ENCODE results near the gene ZNF831.

The ZNF831 gene

GRCh38 chr20:59170406-59171349 is 7.1 kb downstream of the ZNF831 start:
- Histone ChIP-seq H2BK15ac (ENCODE audit: low read length) (no peak overlapping the region), H3K14ac (ENCODE audit: low read length) (no peak overlapping the region), H3K4me3 (ENCODE audit: low read length in 2 of 2) (no peak overlapping the region), H3K36me3 (replicated peaks in 1 of 2; ENCODE audit: control insufficient read depth in 2 of 2, insufficient read depth in 2 of 2, low read length in 2 of 2) (no peaks in the 10 kb centered on the region), H3K9me3 (replicated peaks in 1 of 2; ENCODE audit: control insufficient read depth in 2 of 2, insufficient read depth in 1 of 2, low read depth in 1 of 2, low read length in 2 of 2) (no peaks in the 10 kb centered on the region), H3K79me1 (ENCODE audit: low read depth, low read length) (no peaks in the 10 kb centered on the region), H3K4me2 (ENCODE audit: insufficient read depth, low read length, poor library complexity, severe bottlenecking) (no peak overlapping the region), H3K9ac (ENCODE audit: low read depth, low read length, poor library complexity) (no peak overlapping the region), H2BK12ac (ENCODE audit: low read length) (no peak overlapping the region), H2AK5ac (ENCODE audit: low read depth, low read length) (no peak overlapping the region), H3K4me1 (ENCODE audit: control insufficient read depth in 2 of 2, insufficient read depth in 1 of 2, low read depth in 1 of 2, low read length in 2 of 2) (peaks cover 0 to 1% of the 10 kb centered on the region in 2 donors), H2BK120ac (ENCODE audit: low read depth, low read length) (no peak overlapping the region), H3K18ac (ENCODE audit: low read length) (peak overlapping the region; percentile 25), H4K8ac (ENCODE audit: low read depth, low read length) (no peak overlapping the region), H3K27ac (replicated peaks; ENCODE audit: low read length) (no peak overlapping the region), H2BK5ac (ENCODE audit: low read length) (no peak overlapping the region), H4K91ac (ENCODE audit: low read depth, low read length, poor library complexity) (no peak overlapping the region), H3K4ac (ENCODE audit: low read length) (no peak overlapping the region), H2AFZ (ENCODE audit: low read length) (no peak overlapping the region), H3K27me3 (ENCODE audit: control insufficient read depth in 3 of 3, insufficient read depth in 3 of 3, low read depth in 1 of 3, low read length in 3 of 3) (no peaks in the 10 kb centered on the region), H3K23ac (ENCODE audit: low read depth, low read length, poor library complexity) (no peak overlapping the region)
- no peak for DNase-seq (ENCODE audit: low spot score)
- no CpG with 5 or more reads among the region's 6 CpGs for WGBS, 2 donors (ENCODE audit: extremely low coverage in 2 of 2, insufficient read length in 2 of 2, insufficient replicate concordance in 1 of 2)

GRCh38 chr20:59171986-59172385 is 8.4 kb downstream of the ZNF831 start:
- Histone ChIP-seq H3K27ac (replicated peaks; ENCODE audit: low read length) (no peak overlapping the region), H3K4ac (ENCODE audit: low read length) (no peak overlapping the region), H3K18ac (ENCODE audit: low read length) (no peak overlapping the region), H4K8ac (ENCODE audit: low read depth, low read length) (no peak overlapping the region), H2BK15ac (ENCODE audit: low read length) (no peak overlapping the region), H2BK5ac (ENCODE audit: low read length) (no peak overlapping the region), H3K4me1 (ENCODE audit: control insufficient read depth in 2 of 2, insufficient read depth in 1 of 2, low read depth in 1 of 2, low read length in 2 of 2) (peaks cover 0 to 1% of the 10 kb centered on the region in 2 donors), H3K4me2 (ENCODE audit: insufficient read depth, low read length, poor library complexity, severe bottlenecking) (no peak overlapping the region), H3K23ac (ENCODE audit: low read depth, low read length, poor library complexity) (no peak overlapping the region), H3K27me3 (ENCODE audit: control insufficient read depth in 3 of 3, insufficient read depth in 3 of 3, low read depth in 1 of 3, low read length in 3 of 3) (no peaks in the 10 kb centered on the region), H3K36me3 (replicated peaks in 1 of 2; ENCODE audit: control insufficient read depth in 2 of 2, insufficient read depth in 2 of 2, low read length in 2 of 2) (no peaks in the 10 kb centered on the region), H4K91ac (ENCODE audit: low read depth, low read length, poor library complexity) (no peak overlapping the region), H3K4me3 (ENCODE audit: low read length in 2 of 2) (no peak overlapping the region), H2BK120ac (ENCODE audit: low read depth, low read length) (no peak overlapping the region), H3K9me3 (replicated peaks in 1 of 2; ENCODE audit: control insufficient read depth in 2 of 2, insufficient read depth in 1 of 2, low read depth in 1 of 2, low read length in 2 of 2) (no peaks in the 10 kb centered on the region), H3K9ac (ENCODE audit: low read depth, low read length, poor library complexity) (no peak overlapping the region), H2AK5ac (ENCODE audit: low read depth, low read length) (no peak overlapping the region), H2AFZ (ENCODE audit: low read length) (no peak overlapping the region), H2BK12ac (ENCODE audit: low read length) (no peak overlapping the region), H3K79me1 (ENCODE audit: low read depth, low read length) (no peaks in the 10 kb centered on the region), H3K14ac (ENCODE audit: low read length) (no peak overlapping the region)
- WGBS, 2 donors (ENCODE audit: extremely low coverage in 2 of 2, insufficient read length in 2 of 2, insufficient replicate concordance in 1 of 2), result no CpG with 5 or more reads among the region's 8 CpGs
- DNase-seq (ENCODE audit: low spot score), result no peak

- H3K4me3 ChIP-seq (ENCODE audit: low read length in 2 of 2), result no peak overlapping the region
- no peak overlapping the region for H2AK5ac ChIP-seq (ENCODE audit: low read depth, low read length)
- H3K18ac ChIP-seq (ENCODE audit: low read length), result peak overlapping the region; percentile 55
- no peaks in the 10 kb centered on the region for H3K9me3 ChIP-seq (replicated peaks in 1 of 2; ENCODE audit: control insufficient read depth in 2 of 2, insufficient read depth in 1 of 2, low read depth in 1 of 2, low read length in 2 of 2)
- H3K4me2 ChIP-seq (ENCODE audit: insufficient read depth, low read length, poor library complexity, severe bottlenecking), result no peak overlapping the region
- no peak overlapping the region for H3K9ac ChIP-seq (ENCODE audit: low read depth, low read length, poor library complexity)
- no peak for DNase-seq (ENCODE audit: low spot score)
- H4K8ac ChIP-seq (ENCODE audit: low read depth, low read length), result no peak overlapping the region
- H3K79me1 ChIP-seq (ENCODE audit: low read depth, low read length), result no peaks in the 10 kb centered on the region
- no peak overlapping the region for H2BK5ac ChIP-seq (ENCODE audit: low read length)
- no peak overlapping the region for H4K91ac ChIP-seq (ENCODE audit: low read depth, low read length, poor library complexity)
- H3K27me3 ChIP-seq (ENCODE audit: control insufficient read depth in 3 of 3, insufficient read depth in 3 of 3, low read depth in 1 of 3, low read length in 3 of 3), result no peaks in the 10 kb centered on the region
- H3K4ac ChIP-seq (ENCODE audit: low read length), result no peak overlapping the region
- no peak overlapping the region for H3K27ac ChIP-seq (replicated peaks; ENCODE audit: low read length)
- no CpG with 5 or more reads among the region's 7 CpGs for WGBS, 2 donors (ENCODE audit: extremely low coverage in 2 of 2, insufficient read length in 2 of 2, insufficient replicate concordance in 1 of 2)
- H3K4me1 ChIP-seq (ENCODE audit: control insufficient read depth in 2 of 2, insufficient read depth in 1 of 2, low read depth in 1 of 2, low read length in 2 of 2), result peaks cover 0 to 2% of the 10 kb centered on the region in 2 donors
- no peak overlapping the region for H2BK12ac ChIP-seq (ENCODE audit: low read length)
- H2AFZ ChIP-seq (ENCODE audit: low read length), result no peak overlapping the region
- H3K14ac ChIP-seq (ENCODE audit: low read length), result no peak overlapping the region
- H2BK15ac ChIP-seq (ENCODE audit: low read length), result no peak overlapping the region
- no peak overlapping the region for H2BK120ac ChIP-seq (ENCODE audit: low read depth, low read length)
- no peaks in the 10 kb centered on the region for H3K36me3 ChIP-seq (replicated peaks in 1 of 2; ENCODE audit: control insufficient read depth in 2 of 2, insufficient read depth in 2 of 2, low read length in 2 of 2)
- peak overlapping the region; percentile 65 for H3K23ac ChIP-seq (ENCODE audit: low read depth, low read length, poor library complexity)
Measured at GRCh38 chr20:59173938-59174491, 10.4 kb downstream of the ZNF831 start.

GRCh38 chr20:59175002-59175401 is 11.4 kb downstream of the ZNF831 start:
- no peak overlapping the region for H4K91ac ChIP-seq (ENCODE audit: low read depth, low read length, poor library complexity)
- no peak overlapping the region for H2BK12ac ChIP-seq (ENCODE audit: low read length)
- peaks cover 0 to 4% of the 10 kb centered on the region in 2 donors for H3K4me1 ChIP-seq (ENCODE audit: control insufficient read depth in 2 of 2, insufficient read depth in 1 of 2, low read depth in 1 of 2, low read length in 2 of 2)
- no peak for DNase-seq (ENCODE audit: low spot score)
- no peak overlapping the region for H3K14ac ChIP-seq (ENCODE audit: low read length)
- H2BK120ac ChIP-seq (ENCODE audit: low read depth, low read length), result no peak overlapping the region
- H3K23ac ChIP-seq (ENCODE audit: low read depth, low read length, poor library complexity), result no peak overlapping the region
- H3K79me1 ChIP-seq (ENCODE audit: low read depth, low read length), result no peaks in the 10 kb centered on the region
- no peaks in the 10 kb centered on the region for H3K27me3 ChIP-seq (ENCODE audit: control insufficient read depth in 3 of 3, insufficient read depth in 3 of 3, low read depth in 1 of 3, low read length in 3 of 3)
- no peak overlapping the region for H2AK5ac ChIP-seq (ENCODE audit: low read depth, low read length)
- no peak overlapping the region for H2BK15ac ChIP-seq (ENCODE audit: low read length)
- H3K9ac ChIP-seq (ENCODE audit: low read depth, low read length, poor library complexity), result no peak overlapping the region
- no peaks in the 10 kb centered on the region for H3K9me3 ChIP-seq (replicated peaks in 1 of 2; ENCODE audit: control insufficient read depth in 2 of 2, insufficient read depth in 1 of 2, low read depth in 1 of 2, low read length in 2 of 2)
- H2BK5ac ChIP-seq (ENCODE audit: low read length), result no peak overlapping the region
- H3K4me3 ChIP-seq (ENCODE audit: low read length in 2 of 2), result no peak overlapping the region
- no peak overlapping the region for H2AFZ ChIP-seq (ENCODE audit: low read length)
- H3K18ac ChIP-seq (ENCODE audit: low read length), result no peak overlapping the region
- no peak overlapping the region for H3K4ac ChIP-seq (ENCODE audit: low read length)
- no peak overlapping the region for H3K27ac ChIP-seq (replicated peaks; ENCODE audit: low read length)
- no CpG with 5 or more reads among the region's 1 CpG for WGBS, 2 donors (ENCODE audit: extremely low coverage in 2 of 2, insufficient read length in 2 of 2, insufficient replicate concordance in 1 of 2)
- no peaks in the 10 kb centered on the region for H3K36me3 ChIP-seq (replicated peaks in 1 of 2; ENCODE audit: control insufficient read depth in 2 of 2, insufficient read depth in 2 of 2, low read length in 2 of 2)
- no peak overlapping the region for H3K4me2 ChIP-seq (ENCODE audit: insufficient read depth, low read length, poor library complexity, severe bottlenecking)
- no peak overlapping the region for H4K8ac ChIP-seq (ENCODE audit: low read depth, low read length)
